NCI-H82 (cell line): ENCODE data around the gene INHA.

Experiments
- DNase-seq: peaks from one replicate; lab custom pipeline; 2025; lab: John Stamatoyannopoulos, UW

Gene INHA

DNA sequence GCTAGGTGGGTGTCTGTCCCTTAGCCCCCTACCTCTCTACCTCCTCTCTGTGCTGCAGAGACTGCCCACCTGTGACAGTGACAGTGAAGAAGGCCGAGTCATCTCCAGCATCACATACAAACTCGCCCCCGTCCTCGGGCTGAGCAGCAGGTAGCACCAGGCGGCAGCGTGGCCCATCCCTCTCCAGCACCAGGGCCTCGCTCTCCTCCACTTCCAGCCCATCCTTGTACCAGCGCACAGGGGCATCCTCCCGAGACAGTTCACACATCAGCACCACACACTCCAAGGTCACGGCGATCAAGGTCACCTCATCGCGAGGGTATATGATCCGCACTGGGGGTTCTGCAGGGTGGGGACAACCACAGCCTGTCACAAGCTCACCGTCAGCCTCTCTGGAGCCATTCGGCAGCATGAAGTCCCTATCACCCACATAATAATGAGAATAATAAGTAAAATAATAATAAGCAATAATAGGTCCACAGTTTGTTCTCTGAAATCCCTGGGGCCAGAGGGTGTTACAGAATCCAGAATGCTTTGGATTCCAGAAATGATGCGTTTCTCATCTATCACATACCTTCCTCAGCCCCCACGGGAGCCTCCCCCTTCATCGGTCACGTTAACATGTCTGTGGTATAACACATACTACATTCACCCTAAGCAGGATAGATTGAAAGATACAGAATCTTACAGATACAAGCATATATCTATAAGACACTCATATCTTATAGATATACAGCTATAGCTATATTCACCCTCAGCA lies 12.8 kb upstream of the INHA start:
- no peak for DNase-seq

DNA sequence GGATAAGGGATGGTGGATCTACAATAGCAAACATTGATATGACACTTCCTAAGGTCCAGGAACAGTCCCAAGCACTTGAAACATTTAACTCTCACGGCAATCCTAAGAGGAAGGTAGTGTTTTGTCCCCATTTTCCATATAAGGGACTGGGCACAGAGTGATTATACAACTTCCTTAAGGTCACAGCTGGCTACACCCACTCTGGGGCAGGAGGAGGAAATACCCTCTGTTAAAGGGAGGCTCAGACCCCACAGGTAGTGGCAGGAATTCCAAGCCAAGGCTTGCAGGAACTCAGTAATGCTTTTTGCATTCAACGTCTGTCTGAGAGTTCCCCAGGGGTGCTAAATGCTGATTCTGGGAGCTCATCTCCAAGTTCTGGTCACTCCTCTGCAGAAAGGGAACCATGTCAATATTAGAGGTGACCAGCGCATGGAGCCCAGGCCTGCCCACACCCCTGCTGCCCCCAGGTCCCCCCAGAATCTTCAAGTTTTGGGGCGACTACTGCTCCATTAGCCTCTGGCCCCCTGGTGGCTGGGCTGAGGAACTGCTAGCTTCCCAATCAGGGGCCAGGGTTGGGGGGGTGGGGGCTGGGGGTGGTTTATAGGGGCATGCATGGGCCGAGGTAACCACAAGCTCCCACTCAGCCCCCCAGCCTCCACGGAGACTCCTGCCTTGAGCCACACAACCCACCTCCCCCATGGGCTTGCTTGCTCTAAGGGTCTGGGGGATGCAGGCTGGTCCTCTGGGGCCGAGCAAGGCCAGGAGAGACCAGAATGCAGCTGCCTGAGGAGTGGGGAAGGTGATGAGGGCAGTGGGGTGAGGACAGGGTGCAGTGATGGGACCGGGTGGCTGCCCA lies 11.8 kb upstream of the INHA start:
- DNase-seq: peak; percentile 26

DNA sequence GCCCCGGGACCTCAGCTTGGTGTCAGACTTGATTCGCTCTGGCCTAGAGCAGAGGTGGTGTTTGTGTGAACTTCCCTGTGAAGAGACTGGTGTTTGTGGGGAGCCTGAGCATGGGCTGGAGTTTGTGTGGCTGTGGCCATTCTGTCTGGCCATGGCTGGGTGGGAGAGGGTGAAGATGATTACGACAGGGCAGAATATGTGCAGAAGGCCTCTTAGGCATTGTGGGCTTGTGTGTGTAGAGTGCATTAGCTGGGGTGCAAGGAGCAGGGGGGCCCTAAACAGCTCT lies 11.3 kb upstream of the INHA start:
- DNase-seq: no peak

DNA sequence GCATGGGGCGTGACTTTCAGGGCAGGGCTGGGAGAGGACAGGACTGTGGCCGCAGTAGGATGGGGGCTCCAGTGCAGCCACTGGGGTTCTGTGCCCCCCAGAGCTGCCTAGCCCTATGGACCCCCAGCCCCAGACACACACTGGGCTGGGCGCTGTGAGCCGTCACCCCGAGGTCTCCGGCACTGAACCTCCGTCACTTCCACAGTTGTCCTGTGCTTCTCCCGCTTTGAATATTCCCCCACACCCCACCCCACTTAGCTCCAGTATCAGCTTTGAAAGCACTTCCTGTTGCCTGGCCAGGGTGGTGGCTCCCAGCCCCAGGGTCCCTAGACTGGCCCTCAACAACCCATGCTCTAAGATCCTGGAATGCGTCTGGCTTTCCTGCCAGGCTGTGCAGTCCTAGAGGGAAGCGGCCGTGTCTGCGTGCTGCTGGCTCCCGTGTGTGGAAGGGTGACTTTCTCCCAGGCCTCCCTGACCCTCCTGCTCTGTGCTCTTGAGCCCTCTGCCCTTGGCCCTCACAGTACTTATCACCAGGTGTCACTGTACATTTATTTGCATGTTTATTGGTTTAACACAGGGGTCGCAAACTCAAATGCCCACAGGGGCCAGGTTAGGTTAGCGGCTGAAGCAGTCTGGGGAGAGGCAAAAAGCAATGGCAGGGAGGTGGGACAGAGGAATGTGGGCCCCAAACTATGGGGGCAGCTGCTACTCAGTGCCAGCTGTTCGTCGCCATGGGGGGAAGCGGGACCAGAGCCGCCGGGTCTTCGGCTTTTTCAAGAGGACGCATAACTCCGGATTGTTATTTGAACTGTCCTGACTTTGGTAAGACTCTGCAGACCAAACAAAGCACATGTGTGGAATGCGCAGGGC lies 10.7 kb upstream of the INHA start:
- DNase-seq: peak; percentile 50

DNA sequence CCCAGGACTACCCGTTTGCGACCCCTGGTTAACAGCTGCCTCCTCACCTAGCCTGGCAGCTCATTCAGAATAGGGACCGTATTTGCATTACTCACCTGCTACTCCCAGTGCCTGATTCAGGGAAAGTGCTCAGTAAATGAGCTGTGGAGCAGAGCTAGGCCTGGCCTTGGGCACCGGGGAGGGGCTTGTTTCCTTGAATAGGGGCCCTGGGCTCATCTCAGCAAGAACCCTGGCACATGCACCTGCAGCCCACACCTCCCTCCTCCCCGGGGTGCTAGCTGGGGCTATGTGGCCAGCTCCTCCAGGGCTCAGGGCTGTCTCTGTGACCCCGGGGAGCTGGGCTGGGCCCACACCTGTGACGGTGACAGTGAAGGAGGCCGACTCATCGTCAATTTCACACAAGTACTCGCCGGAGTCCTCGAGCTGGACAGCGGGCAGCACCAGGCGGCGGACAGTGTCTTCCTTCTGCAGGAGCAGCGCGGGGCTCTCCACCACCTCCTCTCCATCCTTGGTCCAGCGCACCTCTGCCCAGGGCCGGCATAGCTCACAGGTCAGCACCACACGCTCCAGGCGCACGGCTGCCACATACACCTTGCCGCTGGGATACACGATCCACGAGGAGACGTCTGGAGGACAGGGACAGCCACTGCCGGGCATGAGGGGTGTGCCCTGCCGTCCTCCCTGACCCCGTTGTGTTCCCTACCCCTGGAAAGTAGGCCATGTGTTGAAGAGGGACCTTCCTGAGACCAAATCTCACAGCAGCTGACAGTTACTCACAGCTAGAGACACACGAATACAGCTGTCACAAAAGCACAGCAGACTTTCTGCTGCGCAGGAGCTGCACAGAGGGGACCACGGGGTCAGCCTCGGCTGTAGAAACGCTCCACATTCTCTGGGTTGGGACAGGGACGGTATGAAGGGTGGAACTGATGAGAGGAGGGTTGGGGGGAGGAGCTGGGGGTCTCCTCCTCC lies 9.8 kb upstream of the INHA start:
- no peak for DNase-seq

DNA sequence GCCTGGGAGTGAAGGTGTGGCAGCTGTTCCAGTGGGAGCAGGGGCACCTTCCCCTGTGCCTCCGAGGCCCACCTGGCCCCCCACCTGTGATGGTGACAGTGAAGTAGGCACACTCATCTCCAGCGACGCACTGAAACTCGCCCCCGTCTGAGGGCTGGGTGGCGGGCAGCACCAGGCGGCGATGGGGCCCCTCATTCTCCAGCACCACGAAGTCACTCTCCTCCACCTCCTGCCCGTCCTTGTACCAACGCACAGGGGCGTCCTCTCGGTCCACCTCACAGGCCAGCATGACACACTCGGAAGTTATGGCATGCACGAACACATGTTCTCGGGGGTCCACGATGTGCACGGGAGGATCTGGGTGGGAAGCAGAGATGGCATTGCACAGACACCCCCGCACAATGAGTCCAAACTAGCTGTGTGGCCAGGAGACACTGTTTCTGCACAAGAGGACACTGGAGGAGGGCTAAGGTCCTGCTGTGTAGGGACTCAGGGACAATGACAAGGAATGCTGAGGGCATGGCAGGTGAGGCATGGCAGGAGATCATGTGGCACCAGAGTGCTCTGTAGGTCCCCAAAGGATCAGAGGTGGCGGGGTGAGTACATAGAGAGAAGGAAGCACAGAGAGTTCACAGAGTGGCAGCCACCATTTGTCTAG lies 8.7 kb upstream of the INHA start:
- DNase-seq: no peak

DNA sequence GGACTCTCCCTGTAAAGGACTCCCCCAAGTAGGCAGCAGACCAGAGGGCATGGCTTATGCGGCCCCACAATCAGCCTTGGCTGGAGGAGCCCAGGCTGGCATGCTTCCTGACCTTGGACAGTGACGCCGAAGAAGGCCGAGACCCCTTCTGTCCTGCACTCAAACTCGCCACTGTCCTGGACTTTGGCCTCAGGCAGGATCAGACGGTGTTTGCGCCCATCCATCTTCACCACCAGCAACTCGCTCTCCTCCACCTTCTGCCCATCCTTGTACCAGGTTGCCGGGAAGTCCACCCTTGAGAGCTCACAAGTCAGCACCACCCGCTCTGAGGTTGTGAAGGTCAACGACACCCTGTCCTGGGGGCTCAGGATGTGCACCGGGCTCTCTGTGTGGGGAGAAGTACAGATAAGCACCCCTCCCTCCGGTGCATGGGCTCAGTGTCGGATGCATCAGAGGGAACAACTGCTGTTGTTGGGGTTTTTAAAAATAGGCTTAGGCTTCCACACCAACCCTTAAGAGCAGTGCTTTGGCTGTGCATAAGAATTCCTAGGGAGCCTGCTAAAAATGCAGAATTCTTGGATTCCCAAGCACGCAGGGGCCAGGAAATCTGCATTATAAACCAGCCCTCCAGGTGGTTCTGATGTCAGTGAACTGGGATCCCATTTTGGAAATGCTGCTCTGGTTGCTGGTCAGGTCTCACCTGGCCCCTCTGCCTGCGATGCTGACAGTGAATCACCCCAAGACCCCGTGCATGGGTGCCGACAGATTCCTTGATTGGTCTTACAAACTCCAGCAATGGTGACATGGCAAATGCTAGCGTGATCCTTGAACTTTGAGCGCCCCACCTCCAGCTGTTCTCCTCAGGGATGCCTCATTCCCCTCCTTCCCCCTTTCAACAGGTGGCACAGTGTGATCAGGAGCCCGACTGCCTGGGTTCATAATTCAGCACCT lies 6.7 kb upstream of the INHA start:
- no peak for DNase-seq

DNA sequence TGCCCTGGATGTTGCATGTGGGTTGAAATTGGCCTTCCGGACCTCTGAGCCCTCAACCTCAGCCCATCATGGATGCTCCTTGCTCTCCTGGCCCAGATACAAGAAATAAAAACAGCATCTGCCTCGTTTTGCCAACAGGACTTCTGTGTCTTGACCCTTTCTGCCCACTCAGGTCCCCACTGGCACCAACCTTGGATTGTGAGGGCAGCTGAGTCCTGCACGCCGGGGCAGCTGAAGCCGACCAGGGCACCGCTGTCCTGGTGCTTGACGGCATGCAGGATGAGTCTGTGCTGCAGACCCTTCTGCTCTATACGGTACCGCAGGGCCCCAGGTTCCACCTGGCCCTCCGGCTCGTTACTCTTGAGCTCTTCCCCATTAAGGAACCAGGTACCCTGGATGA lies 5.5 kb upstream of the INHA start:
- DNase-seq: no peak

DNA sequence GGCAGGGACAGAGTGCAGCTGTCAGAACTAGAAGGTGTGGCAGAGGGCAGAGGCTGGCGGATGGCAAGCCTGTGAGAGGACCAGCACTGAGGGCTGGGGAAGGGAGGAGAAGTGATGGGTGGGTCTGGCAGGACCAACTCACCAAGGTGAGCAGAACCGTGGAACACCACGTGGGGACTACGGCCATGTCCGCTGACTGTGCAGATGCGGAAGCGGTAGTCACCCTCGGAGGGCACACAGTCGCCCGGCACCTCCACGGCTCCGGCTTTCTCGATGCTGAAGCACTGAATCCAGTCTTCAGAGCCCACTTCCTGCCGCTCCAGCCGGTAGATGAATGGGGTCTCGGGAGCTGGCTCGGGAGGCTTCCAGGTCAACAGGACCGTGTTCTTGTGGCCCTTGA lies 5.0 kb upstream of the INHA start:
- no peak for DNase-seq

DNA sequence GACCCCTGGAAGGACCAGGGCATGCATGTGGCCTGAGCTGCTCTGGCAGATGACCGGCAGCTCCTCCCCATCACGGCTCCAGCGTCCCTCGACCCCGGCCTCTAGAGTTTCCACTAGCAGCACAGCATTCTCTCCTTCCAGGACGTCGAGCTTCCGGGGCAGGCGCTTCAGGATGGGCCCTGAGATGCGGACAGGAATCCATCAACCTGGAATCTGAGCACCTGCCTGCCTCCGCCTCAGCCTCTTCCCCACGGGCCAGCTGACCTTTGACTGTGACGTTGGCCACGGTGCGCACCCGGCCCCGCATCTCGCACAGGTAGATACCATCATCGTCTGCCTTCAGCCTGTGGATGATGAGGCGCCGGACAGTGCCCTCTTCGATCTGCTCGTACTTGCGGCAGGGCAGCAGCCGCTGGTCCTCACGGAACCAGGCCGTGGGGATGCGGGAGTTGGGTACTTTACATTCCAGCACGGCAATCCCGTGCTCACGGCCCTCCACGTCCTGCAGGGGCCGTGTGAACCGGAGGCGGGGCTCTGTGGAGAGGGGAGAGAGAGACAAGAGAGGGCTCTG lies 4.2 kb upstream of the INHA start:
- DNase-seq: no peak

DNA sequence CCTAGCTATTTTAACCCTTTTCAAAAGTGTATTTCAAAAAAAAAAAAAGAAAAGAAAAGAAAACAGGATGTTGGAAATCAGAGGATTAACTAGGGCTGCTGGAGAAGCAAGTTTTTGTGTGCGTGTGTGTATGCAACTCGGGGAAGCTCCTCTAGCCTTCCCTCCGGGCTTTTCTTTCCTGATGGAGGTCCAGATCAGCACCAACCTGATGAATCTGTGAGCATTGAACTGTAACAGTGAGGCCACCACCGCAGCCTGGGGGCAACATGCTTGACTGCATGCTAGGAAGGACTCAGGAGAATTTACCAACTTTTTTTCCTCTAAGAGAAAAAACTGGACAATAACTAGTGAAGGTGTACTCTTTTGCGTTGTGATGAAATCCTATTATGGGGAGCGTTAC lies 3.1 kb upstream of the INHA start:
- no peak for DNase-seq

DNA sequence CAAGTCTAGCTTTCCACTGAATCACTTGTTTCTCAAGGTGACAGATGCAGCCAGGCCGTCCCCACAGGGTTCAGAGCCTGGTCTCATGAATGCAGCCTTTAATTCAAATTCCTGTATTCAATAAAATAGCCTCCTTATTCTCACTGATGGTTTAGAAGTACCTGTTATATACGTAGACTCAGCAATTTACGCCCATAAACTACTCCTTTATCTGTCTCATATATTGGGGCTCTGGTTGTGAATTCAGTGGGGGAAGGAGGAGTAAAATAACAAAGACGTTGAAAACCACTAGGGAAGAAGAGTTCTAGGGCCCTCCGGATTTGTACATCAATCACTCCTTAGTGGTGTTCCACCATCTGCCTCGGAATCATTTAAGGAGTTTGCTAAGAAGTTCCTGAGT lies 2.5 kb upstream of the INHA start:
- peak; percentile 94 for DNase-seq

DNA sequence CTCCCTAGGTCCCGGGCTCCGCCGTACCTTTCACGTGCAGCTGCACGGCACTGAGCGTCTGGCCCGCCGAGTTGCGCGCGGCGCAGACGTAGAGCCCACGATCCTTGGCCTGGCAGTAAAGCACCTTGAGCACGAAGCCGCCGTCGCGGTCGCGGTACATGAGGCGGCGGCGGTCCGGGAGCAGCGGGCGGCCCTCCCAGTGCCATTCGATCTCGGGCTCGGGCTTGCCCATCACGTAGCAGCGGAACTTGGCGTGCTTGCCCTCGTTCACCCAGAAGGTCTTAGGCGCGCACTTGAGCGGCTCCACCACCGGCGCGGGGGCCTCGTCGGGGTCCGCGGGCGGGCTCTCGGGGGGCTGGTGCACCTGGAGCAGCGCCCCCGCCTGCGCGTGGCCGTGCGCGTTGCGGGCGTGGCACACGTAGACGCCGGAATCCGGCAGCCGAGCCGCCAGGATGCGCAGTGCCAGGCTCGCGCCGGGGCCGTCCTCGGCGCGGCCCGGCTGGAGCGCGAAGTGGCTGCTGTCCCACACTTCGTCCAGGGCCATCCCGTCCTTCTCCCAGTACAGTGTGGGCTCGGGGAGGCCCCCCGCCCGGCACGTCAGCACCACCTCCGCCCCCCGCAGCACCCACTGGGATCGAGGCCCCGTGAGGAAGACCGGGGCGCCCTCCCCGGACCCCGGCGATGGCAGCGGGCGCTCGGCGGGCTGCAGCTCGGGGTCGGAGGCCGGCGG lies 1.8 kb upstream of the INHA start:
- DNase-seq: peak; percentile 61

DNA sequence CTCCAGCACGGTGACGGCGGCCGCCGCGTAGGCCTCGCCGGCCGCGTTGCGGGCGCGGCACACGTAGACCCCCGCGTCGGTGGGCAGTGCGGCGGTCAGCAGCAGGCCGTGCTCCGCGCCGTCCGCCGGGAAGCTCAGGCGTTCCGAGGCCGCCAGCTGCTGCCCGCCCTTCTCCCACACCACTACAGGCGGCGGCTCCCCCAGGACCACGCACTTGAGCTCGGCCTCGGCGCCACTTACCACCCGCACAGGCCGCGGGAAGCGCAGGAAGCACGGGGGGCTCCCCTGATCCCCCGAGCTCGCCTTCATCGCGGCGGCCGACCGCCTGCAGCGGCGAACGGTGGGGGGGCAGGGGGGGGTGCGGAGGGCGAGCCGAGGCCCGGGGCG lies 1.2 kb upstream of the INHA start:
- DNase-seq: peak; percentile 44

DNA sequence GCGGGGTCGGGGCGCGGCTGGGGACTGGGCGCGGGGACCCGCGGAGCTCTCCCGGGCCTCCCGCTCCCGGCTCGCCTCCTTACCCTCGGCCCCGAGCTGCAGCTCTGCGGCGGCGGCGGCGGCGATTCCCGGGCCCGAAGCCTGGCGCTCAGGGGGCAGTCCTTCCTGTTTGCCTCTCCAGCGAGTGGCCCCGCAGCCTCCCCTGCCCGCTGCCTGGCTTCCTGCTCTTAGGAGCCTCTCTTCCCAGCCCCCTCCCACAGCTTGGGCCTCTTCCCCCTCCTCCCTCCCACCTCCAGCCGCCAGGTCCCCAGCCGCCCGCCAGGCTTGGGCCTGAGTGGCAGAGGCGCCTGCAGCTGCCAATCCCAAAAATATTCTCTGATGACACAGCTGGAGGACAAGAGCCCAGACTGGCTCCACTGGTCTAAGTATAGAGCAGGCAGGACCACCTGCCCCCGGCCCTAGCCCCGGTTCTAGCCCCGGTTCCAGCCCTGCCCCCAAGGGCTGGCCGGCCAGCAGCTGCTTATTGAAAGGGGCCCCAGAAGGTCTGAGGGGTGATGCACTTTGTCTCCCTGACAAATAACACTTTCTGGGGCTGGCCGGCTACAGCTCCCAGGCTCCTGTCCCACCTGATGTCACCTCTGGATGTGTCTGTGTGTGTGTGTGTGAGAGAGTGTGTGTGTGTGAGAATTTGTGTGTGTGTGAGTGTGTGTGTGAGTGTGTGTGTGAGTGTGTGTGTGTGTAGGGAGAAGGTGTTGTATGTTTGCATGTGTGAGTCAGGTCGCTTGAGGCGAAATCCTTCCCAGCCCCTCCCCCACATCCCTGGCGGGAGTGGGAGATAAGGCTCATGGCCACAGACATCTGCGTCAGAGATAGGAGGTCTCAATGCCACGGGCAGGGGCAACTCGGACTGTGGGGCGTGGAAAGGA lies 536 bp upstream of the INHA start, which contains the start of gene OBSL1:
Gene OBSL1 (minus strand): TSS at position 229 of the 926 bp plus-strand sequence. CDS start 307 bp downstream, outside the sequence.
- DNase-seq: peak; percentile 96

DNA sequence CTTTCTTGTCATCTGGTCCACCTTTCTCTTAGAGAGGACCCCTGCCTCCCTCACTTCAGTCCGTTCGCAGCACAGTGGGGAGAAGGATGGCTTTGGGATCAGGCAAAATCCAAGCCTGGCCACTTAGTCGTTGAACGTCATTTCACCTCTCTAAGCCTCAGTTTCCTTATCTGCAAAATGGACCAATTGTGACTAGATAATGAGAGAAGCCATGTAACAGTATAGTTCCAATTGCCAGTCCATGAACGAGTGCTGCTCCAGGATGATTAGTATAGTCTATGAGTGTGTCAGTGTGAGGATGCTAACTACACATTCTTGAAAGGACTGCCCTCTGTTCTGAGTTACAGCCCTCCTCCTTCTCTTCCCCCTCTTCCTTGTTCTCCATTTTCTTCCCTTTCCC lies 1.1 kb downstream of the INHA start:
- no peak for DNase-seq

DNA sequence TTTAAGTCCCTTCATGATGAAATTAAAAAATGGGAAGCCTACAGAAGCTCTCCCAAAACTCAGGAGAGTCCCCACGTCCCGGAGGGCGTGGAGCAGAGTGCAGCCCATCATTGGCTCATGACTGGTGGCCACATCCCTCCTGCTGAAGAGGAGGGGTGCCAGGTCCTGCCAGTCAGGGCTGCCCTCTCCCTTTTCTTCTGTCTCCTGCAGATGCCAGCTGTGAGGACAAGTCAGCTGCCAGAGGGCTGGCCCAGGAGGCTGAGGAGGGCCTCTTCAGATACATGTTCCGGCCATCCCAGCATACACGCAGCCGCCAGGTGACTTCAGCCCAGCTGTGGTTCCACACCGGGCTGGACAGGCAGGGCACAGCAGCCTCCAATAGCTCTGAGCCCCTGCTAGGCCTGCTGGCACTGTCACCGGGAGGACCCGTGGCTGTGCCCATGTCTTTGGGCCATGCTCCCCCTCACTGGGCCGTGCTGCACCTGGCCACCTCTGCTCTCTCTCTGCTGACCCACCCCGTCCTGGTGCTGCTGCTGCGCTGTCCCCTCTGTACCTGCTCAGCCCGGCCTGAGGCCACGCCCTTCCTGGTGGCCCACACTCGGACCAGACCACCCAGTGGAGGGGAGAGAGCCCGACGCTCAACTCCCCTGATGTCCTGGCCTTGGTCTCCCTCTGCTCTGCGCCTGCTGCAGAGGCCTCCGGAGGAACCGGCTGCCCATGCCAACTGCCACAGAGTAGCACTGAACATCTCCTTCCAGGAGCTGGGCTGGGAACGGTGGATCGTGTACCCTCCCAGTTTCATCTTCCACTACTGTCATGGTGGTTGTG lies 2.6 kb downstream of the INHA start:
- DNase-seq: no peak
